HepG2 (cell line): Measurements from ENCODE around the gene RFTN1.

Experiments used
- ATF3 ChIP-seq: sonication (generic); formaldehyde crosslinking; IDR thresholded peaks from 2 replicates; pipeline ENCODE4 v1.4.0; 2020; ENCODE audit warnings: missing genetic modification reagents
- BCL6 ChIP-seq: IDR thresholded peaks from 2 replicates; pipeline ENCODE4 v1.6.1; 2016; ENCODE audit warnings: missing genetic modification reagents, missing compliant biosample characterization
- CTCF ChIP-seq: sonication (generic); formaldehyde crosslinking; IDR thresholded peaks from 2 replicates; pipeline ENCODE4 v1.5.0; 2020; ENCODE audit warnings: mild to moderate bottlenecking, missing genetic modification reagents, moderate library complexity
- NR2C2 ChIP-seq: sonication (generic); formaldehyde crosslinking; IDR thresholded peaks from 2 replicates; pipeline ENCODE4 v1.4.0; 2020; ENCODE audit warnings: missing genetic modification reagents, mild to moderate bottlenecking, moderate library complexity, borderline replicate concordance
- POLR2AphosphoS2 ChIP-seq: IDR thresholded peaks from 2 replicates; pipeline ENCODE4 v1.6.1; 2011; ENCODE audit warnings: low read depth, low read length, improper control_type of control experiment
- TOE1 ChIP-seq: sonication (generic); formaldehyde crosslinking; IDR thresholded peaks from 2 replicates; pipeline ENCODE4 v1.4.0; 2020; ENCODE audit warnings: mild to moderate bottlenecking, missing genetic modification reagents
- ZBTB8A ChIP-seq: sonication (generic); formaldehyde crosslinking; IDR thresholded peaks from 2 replicates; pipeline ENCODE4 v1.4.0; 2020; ENCODE audit warnings: mild to moderate bottlenecking, low read depth, missing genetic modification reagents, borderline replicate concordance
- ZNF18 ChIP-seq: sonication (generic); formaldehyde crosslinking; IDR thresholded peaks from 2 replicates; pipeline ENCODE4 v1.8.0; 2022; ENCODE audit warnings: mild to moderate bottlenecking, missing genetic modification reagents; ENCODE audit not compliant: insufficient replicate concordance
- ZNF264 ChIP-seq: sonication (generic); formaldehyde crosslinking; IDR thresholded peaks from 2 replicates; pipeline ENCODE4 v1.4.0; 2020; ENCODE audit warnings: missing genetic modification reagents
- ZNF274 ChIP-seq: sonication (generic); formaldehyde crosslinking; IDR thresholded peaks from 2 replicates; pipeline ENCODE4 v1.5.1; 2020; ENCODE audit warnings: mild to moderate bottlenecking, missing genetic modification reagents
- ZNF510 ChIP-seq: sonication (generic); formaldehyde crosslinking; IDR thresholded peaks from 2 replicates; pipeline ENCODE4 v1.4.0; 2020; ENCODE audit warnings: low read depth, mild to moderate bottlenecking, missing genetic modification reagents
- ZNF580 ChIP-seq: IDR thresholded peaks from 2 replicates; pipeline ENCODE4 v1.6.1; 2016; ENCODE audit warnings: low read depth, borderline replicate concordance
- ZNF746 ChIP-seq: sonication (generic); formaldehyde crosslinking; IDR thresholded peaks from 2 replicates; pipeline ENCODE4 v1.8.0; 2022; ENCODE audit warnings: mild to moderate bottlenecking, missing genetic modification reagents
- ZZZ3 ChIP-seq: sonication (generic); formaldehyde crosslinking; IDR thresholded peaks from 2 replicates; pipeline ENCODE4 v1.4.0; 2020; ENCODE audit warnings: missing genetic modification reagents, mild to moderate bottlenecking, borderline replicate concordance

- TF ChIP-seq POLR2AphosphoS2 = no peak
- no peak for TF ChIP-seq ZNF510 (CRISPR knock-in tag)
- TF ChIP-seq ATF3 (CRISPR knock-in tag) = no peak
- TF ChIP-seq ZNF18 (CRISPR knock-in tag) = no peak
- TF ChIP-seq ZNF274 (CRISPR knock-in tag) = no peak
- TF ChIP-seq ZNF264 (CRISPR knock-in tag) = no peak
- TF ChIP-seq NR2C2 (CRISPR knock-in tag) = no peak
- TF ChIP-seq CTCF (CRISPR knock-in tag) = no peak
- TF ChIP-seq TOE1 (CRISPR knock-in tag) = no peak
- no peak for TF ChIP-seq ZNF746 (CRISPR knock-in tag)
- TF ChIP-seq ZZZ3 = no peak
- TF ChIP-seq BCL6 (CRISPR knock-in tag) = no peak
- TF ChIP-seq ZBTB8A = no peak
- no peak for TF ChIP-seq ZNF580 (CRISPR knock-in tag)
Observed at GRCh38 chr3:16508243-16508578, 5.3 kb downstream of the RFTN1 start.
